HG03521 (cell line): ENCODE results near the gene HSD17B11.
"Not testable (repeated sequence)": the region's sequence is repeated elsewhere in the genome, so short reads cannot be mapped to it uniquely, and the experiment has no call there.

Experiments used
- ATAC-seq: cut with Tn5 transposase; IDR thresholded peaks from one replicate; pipeline ENCODE4 v1.9.1; 2021; ENCODE audit warnings: mild to moderate bottlenecking, moderate library complexity; ENCODE audit not compliant: unreplicated experiment

The HSD17B11 gene

GRCh38 chr4:87360338-87360935 lies 30.6 kb downstream of the HSD17B11 start:
- ATAC-seq: no peak

GRCh38 chr4:87359258-87359657 lies 31.7 kb downstream of the HSD17B11 start:
- ATAC-seq: no peak

- ATAC-seq: no peak
Measured at GRCh38 chr4:87356832-87357526, 34.0 kb downstream of the HSD17B11 start.

- no peak for ATAC-seq
Measured at GRCh38 chr4:87354168-87355102, 36.6 kb downstream of the HSD17B11 start.

- ATAC-seq: peak; percentile 72
Measured at GRCh38 chr4:87353592-87353991, 37.4 kb downstream of the HSD17B11 start.

GRCh38 chr4:87345139-87345538 lies 45.8 kb downstream of the HSD17B11 start:
- no peak for ATAC-seq

- no peak for ATAC-seq
Measured at GRCh38 chr4:87342872-87343271, 48.1 kb downstream of the HSD17B11 start.

- not testable (repeated sequence) for ATAC-seq
Measured at GRCh38 chr4:87341954-87342635, 48.9 kb downstream of the HSD17B11 start.

GRCh38 chr4:87339440-87339839 lies 51.5 kb downstream of the HSD17B11 start:
- no peak for ATAC-seq

GRCh38 chr4:87337361-87337760 lies 53.6 kb downstream of the HSD17B11 start:
- ATAC-seq: no peak

- no peak for ATAC-seq
Measured at GRCh38 chr4:87333267-87333666, 57.7 kb downstream of the HSD17B11 start.

GRCh38 chr4:87330761-87331160 lies 60.2 kb downstream of the HSD17B11 start:
- no peak for ATAC-seq

- no peak for ATAC-seq
Measured at GRCh38 chr4:87327136-87327535, 63.9 kb downstream of the HSD17B11 start.

GRCh38 chr4:87326460-87326859 lies 64.5 kb downstream of the HSD17B11 start:
- ATAC-seq: no peak

GRCh38 chr4:87322754-87323153 lies 68.2 kb downstream of the HSD17B11 start, which contains the start of gene HSD17B13:
Gene HSD17B13, minus strand, starts transcription at chr4:87322882. Its CDS starts 41 bp downstream, at chr4:87322841.
- no peak for ATAC-seq

GRCh38 chr4:87321888-87322287 lies 69.1 kb downstream of the HSD17B11 start:
- ATAC-seq: no peak

- ATAC-seq: no peak
Measured at GRCh38 chr4:87317527-87317926, 73.5 kb downstream of the HSD17B11 start.

- no peak for ATAC-seq
Measured at GRCh38 chr4:87316961-87317360, 74.0 kb downstream of the HSD17B11 start.

- ATAC-seq: not testable (repeated sequence)
Measured at GRCh38 chr4:87315000-87315399, 76.0 kb downstream of the HSD17B11 start.

GRCh38 chr4:87313756-87314155 lies 77.2 kb downstream of the HSD17B11 start:
- no peak for ATAC-seq

GRCh38 chr4:87311684-87312083 lies 79.3 kb downstream of the HSD17B11 start:
- ATAC-seq: no peak
